Kidney epithelial cell (primary cell): Measurements from ENCODE around the gene DCN. TPM values are rescaled to one million over a fixed set of nuclear protein-coding genes. Genes with fewer than 3 reads are reported as not detected.

Source experiments
- DNase-seq: peaks from one replicate; pipeline ENCODE4 v3.0.0-alpha.2; 2010; ENCODE audit warnings: low read depth
- H3K27me3 ChIP-seq: 2 replicates; pipeline ENCODE4 v1.6.0; 2011; ENCODE audit warnings: low read length; ENCODE audit not compliant: control insufficient read depth, insufficient read depth
- H3K36me3 ChIP-seq: 2 replicates; pipeline ENCODE4 v1.5.1; 2011; ENCODE audit warnings: low read length; ENCODE audit not compliant: control insufficient read depth, insufficient read depth
- H3K4me3 ChIP-seq: 2 replicates; pipeline ENCODE4 v1.5.1; 2011; ENCODE audit warnings: low read depth, mild to moderate bottlenecking, control low read depth, low read length
- CTCF ChIP-seq: IDR thresholded peaks from 2 replicates; pipeline ENCODE4 v1.5.1; 2011; ENCODE audit warnings: mild to moderate bottlenecking, moderate library complexity, low read length, control low read depth, inconsistent platforms; ENCODE audit not compliant: insufficient read depth, poor library complexity, severe bottlenecking
- total RNA-seq: library from RNA; depleted of rRNA; stranded (reverse); fragments of >200 nt; gene quantifications from 2 replicates; pipeline ENCODE4 v1.2.3, GENCODE V29; 2015

DCN gene
- total RNA-seq, 1 donor from 2014 or later = 3.1 TPM

- peak; percentile 54 for TF ChIP-seq CTCF
- no peak overlapping the region for H3K4me3 ChIP-seq
- no peaks in the 10 kb centered on the region for H3K36me3 ChIP-seq
- no peaks in the 10 kb centered on the region for H3K27me3 ChIP-seq
- peak; percentile 16 for DNase-seq
Measured at GRCh38 chr12:91178139-91178561, 4.5 kb downstream of the DCN start.

- DNase-seq = no peak
- Histone ChIP-seq H3K27me3 (no peaks in the 10 kb centered on the region), H3K4me3 (no peak overlapping the region), H3K36me3 (no peaks in the 10 kb centered on the region)
- TF ChIP-seq CTCF = no peak
Measured at GRCh38 chr12:91177381-91177780, 5.2 kb downstream of the DCN start.

GRCh38 chr12:91176915-91177314, 5.7 kb downstream of the DCN start:
- H3K4me3 ChIP-seq = no peak overlapping the region
- DNase-seq = no peak

GRCh38 chr12:91176358-91176757, 6.3 kb downstream of the DCN start:
- H3K4me3 ChIP-seq = no peak overlapping the region
- TF ChIP-seq CTCF = no peak
- no peaks in the 10 kb centered on the region for H3K36me3 ChIP-seq
- no peak for DNase-seq
- H3K27me3 ChIP-seq = no peaks in the 10 kb centered on the region

More at GRCh38 chr12:91176915-91177314, 5.7 kb downstream of the DCN start:
- no peaks in the 10 kb centered on the region for H3K36me3 ChIP-seq
- H3K27me3 ChIP-seq = no peaks in the 10 kb centered on the region
- no peak for TF ChIP-seq CTCF

- no peaks in the 10 kb centered on the region for H3K27me3 ChIP-seq
- no peak for TF ChIP-seq CTCF
- no peak overlapping the region for H3K4me3 ChIP-seq
- no peaks in the 10 kb centered on the region for H3K36me3 ChIP-seq
- DNase-seq = no peak
Measured at GRCh38 chr12:91173124-91173523, 9.5 kb downstream of the DCN start.

GRCh38 chr12:91172096-91172495, 10.5 kb downstream of the DCN start:
- H3K36me3 ChIP-seq = no peaks in the 10 kb centered on the region
- no peaks in the 10 kb centered on the region for H3K27me3 ChIP-seq
- no peak for TF ChIP-seq CTCF

More at GRCh38 chr12:91172096-91172495, 10.5 kb downstream of the DCN start:
- H3K4me3 ChIP-seq = no peak overlapping the region
- no peak for DNase-seq
